SK-N-DZ (cell line): ENCODE results near the gene HEMGN.
"Not testable (repeated sequence)": the region's sequence is repeated elsewhere in the genome, so short reads cannot be mapped to it uniquely, and the experiment has no call there.

Experiments
- DNase-seq: peaks from one replicate; pipeline ENCODE4 v3.0.0-alpha.2; 2015; ENCODE audit warnings: low spot score

The HEMGN gene

DNA sequence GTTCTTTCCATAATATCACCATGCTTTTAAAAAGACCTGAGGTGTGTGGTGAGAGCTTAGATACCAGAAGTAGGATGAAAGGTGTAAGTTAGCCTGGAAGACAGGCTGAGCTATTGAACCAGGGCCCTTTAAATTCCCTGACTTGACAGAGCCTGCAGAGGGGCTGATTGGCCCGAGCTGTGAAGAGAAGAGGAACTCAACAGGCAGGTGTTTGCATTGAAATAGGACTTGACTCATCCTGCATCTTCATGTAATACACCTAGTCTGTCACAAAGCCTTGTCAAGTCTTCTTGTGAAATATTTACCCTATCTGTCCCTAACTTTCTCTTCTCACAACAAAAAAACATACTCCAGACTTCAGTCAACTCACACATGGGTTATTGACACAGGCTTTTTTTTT, 28.5 kb upstream of the HEMGN start:
- no peak for DNase-seq

DNA sequence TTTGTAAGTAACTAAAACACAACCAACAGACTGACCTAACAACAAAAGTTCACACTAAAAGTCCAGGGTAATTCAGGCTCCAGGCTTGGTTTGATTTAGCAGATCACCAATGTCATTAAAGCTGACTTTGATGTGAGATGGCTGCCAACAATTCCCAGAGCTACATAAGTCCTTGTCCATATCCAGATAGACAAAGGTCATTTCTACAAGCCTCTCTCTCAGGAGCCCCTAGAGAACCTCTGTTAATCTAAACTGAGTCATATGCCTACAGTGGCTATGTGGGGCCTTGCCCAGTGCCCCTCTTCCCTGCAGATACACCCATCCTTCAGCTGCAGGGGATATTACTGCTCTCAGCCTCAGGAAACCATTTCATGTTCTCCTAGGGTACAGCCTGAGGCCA, 26.9 kb upstream of the HEMGN start:
- no peak for DNase-seq

- DNase-seq: no peak
Observed at GRCh38 chr9:97963232-97963631, 25.3 kb upstream of the HEMGN start.

- DNase-seq: no peak
Observed at GRCh38 chr9:97962575-97962974, 24.6 kb upstream of the HEMGN start.

GRCh38 chr9:97962136-97962535, 24.2 kb upstream of the HEMGN start:
- DNase-seq: no peak

- DNase-seq: no peak
Observed at GRCh38 chr9:97961361-97961760, 23.4 kb upstream of the HEMGN start.

- not testable (repeated sequence) for DNase-seq
Observed at GRCh38 chr9:97960678-97961328, 22.8 kb upstream of the HEMGN start.

- no peak for DNase-seq
Observed at GRCh38 chr9:97959585-97959984, 21.6 kb upstream of the HEMGN start.

DNA sequence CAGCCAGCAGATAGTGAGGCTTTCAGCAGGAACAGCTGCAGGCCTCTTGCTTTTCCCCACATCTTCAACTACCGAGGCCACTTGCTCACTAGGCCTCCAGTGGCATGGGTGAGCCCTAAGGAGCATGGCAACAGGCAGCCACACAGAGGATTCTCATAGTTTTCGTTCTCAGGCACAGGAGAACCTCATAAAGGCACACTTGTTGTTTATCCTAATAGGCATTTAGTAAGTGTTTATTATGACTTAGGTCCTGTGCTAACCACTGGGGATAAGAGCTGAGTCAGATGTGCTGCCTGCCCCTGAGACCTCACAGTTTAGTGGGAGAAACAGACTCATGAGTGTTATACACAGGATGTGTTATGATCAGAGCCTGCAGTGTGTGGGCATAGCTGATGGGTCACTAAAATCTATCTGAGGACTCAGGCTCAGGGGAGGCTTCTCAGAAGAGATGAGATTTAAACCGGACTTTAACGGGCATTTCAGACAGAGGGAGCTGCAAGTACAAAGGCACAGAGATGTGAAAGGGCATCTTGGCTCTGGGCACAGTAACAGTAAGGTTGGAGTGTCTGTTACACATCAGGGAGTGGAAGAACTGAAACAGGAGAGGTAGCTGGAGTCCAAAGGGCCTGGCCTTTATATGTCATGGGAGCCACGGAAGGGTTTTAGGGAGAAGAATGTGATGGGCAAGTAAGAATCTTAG, 21.0 kb upstream of the HEMGN start:
- no peak for DNase-seq

DNA sequence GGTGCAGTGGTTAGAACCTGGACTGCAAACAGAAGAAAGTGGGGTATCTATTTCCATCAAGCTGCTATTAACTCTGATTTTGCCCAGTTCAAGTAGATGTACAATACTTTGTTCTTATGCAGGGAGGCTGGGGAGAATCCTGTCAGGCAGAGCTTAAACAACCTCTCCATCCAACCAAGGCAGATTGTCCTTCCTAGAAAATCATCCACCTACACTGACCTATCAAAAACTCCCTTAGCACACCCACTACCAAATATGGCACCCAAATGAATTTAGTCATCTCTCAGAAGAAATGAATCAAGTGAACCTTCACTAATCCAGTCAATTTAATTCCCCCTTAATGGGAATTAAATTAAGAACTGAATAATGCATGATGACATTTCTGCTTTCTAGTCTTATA, 18.4 kb upstream of the HEMGN start:
- DNase-seq: no peak

GRCh38 chr9:97954550-97954989, 16.6 kb upstream of the HEMGN start:
- DNase-seq: peak; percentile 50

DNA sequence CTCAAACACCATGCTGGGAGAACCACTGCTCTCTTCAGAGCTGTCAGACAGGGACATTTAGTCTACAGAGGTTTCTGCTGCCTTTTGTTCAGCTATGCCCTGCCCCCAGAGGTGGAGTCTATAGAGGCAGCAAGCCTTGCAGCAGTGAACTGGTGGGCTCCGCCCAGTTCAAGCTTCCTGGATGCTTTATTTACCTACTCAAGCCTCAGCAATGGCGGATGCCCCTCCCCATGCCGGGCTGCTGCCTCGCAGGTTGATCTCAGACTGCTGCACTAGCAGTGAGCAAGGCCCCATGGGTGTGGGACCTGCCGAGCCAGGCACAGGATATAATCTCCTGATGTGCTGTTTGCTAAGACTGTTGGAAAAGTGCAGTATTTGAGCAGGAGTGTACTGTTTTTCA, 12.9 kb upstream of the HEMGN start:
- not testable (repeated sequence) for DNase-seq

- not testable (repeated sequence) for DNase-seq
Observed at GRCh38 chr9:97947094-97947493, 9.1 kb upstream of the HEMGN start.

GRCh38 chr9:97945470-97945869, 7.5 kb upstream of the HEMGN start:
- DNase-seq: not testable (repeated sequence)

DNA sequence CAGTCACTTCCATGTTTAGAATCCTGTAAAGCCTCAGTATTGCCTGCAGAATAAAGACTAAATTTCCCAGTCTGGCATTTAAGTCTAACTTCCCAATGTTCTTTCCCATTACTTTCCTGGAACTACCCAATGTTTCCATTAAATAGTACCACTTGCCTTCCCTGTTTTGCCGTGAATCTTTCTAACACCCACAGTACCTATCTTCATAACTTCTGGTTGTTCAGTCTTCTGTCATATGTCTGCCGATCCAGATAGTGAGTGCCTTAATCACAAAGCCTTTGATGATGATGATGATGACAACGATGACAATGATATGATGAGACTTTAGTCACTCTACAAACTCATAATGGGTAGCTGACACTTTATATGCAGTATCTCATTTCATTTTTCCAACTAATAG, 6.6 kb upstream of the HEMGN start:
- DNase-seq: no peak

DNA sequence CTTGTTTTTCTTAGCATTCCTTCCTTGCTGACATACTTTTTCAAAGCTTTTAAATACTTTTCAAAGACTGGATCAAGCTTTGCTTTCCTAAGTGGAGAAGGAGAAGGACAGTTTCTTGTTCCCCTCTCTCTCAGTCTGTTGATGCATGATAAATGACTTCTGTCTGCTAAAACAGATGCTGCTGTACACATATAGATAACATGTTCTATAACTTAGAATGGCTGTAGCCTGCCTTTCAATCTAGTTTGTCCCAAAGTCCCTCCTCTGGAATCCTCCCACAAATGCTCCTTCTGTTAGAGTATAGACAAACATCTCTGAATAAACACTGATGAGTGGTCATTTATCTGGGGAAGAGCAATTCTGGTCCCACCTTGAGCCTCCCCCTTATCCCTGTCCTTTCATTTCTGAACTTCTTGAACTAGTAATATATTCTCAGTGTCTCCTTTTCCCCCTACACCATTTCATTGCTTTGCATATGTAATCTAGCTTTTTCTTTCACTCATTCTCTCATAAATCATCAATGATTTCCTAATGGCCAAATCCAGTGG, 5.4 kb upstream of the HEMGN start:
- no peak for DNase-seq

GRCh38 chr9:97941323-97941722, 3.4 kb upstream of the HEMGN start:
- DNase-seq: no peak

- DNase-seq: no peak
Observed at GRCh38 chr9:97940741-97941140, 2.8 kb upstream of the HEMGN start.

- no peak for DNase-seq
Observed at GRCh38 chr9:97940233-97940632, 2.3 kb upstream of the HEMGN start.

DNA sequence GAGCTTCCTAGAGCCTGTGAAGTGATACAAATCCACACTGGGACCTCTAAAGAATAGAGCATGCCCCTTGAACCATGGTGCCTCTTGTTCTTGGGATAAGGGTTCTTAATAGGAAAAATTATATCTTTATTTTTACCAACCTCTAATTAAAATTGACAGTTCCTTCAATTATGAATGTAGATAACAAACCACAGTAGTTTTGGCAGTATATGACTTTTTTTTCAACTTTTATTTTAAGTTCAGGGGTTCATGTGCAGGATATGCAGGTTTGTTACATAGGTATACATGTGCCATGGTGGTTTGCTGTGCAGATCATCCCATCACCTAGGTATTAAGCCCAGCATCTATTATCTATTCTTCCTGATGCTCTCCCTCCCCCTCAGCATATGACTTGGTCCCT, 974 bp downstream of the HEMGN start:
- DNase-seq: no peak

DNA sequence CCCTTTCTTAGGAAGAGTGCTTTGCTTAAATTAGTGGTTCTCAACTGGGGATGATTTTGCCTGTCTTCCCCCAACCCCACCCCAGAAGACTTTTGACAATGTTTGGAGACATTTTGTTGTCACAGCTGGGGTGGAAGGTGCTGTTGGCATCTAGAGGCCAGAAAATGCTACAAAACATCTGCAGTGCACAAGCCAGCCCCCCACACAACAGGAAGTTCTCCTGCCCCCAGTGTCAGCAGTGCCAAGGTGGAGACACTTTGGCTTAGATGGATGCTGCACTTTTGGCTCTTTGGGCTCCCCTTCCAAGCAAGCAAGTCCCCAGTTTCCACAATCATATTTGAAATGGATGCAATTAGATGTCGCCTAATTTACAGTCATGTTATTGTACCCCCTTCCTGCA, 2.7 kb downstream of the HEMGN start:
- DNase-seq: no peak

DNA sequence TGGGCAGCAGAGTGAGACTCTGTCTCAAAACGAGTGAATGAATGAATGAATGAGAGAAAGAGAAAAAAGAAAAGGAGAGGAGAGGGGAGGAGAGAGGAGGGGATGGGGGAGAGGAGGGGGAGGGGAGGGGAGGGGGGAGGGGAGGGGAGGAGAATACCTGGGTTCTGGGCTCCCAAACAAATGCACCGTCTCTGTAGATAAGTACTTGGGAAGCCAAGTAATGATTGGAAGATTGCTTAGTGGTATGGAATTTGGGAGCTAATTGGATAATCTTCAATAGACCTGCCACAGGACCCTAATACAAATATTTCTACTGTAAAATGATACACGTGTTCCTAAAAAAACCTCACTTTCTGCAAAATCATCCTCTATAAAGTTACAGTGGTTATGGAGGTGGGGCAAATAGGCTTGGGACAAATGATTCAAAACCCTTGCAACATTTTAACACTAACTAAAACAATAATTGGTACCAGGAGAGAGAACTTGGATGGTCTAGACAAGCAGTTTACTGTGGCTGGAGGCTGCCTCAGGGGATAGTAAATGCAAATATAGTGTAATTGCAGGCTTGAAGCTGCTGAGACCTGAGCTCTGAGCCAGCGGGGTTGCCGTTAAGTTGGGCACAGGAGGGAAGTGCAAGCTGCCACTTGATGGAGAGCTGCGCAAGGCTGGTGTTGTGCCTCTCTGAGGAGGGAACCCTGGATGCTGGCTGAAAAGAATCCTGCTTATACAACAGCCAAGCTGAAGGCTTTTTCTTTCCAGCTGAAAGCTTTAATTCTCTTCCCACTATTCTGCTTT, 3.5 kb downstream of the HEMGN start:
- no peak for DNase-seq
